GM12878 (cell line): ENCODE measurements around the gene DDC. TPM values are rescaled to one million over a fixed set of nuclear protein-coding genes. Genes with fewer than 3 reads are reported as not detected.

Source experiments
- ATAC-seq: fragments of 200-7000 bp; cut with Tn5 transposase; 3 replicates; pipeline ENCODE4 v1.9.1; 2020; ENCODE audit warnings: mild to moderate bottlenecking, moderate library complexity
- BruUV-seq: library from RNA; stranded (reverse); fragments of 400-500 nt; replicated peaks from 2 replicates; lab custom pipeline; 2021; lab: Mats Ljungman, UMichigan
- CTCF ChIA-PET: fragments of 300-600 bp; sonication (Branson Sonifier 250); formaldehyde crosslinking; extraction: SDS; loops from one replicate; lab custom pipeline; 2021; ENCODE audit warnings: inconsistent platforms; lab: Yijun Ruan, JAX
- POLR2A ChIA-PET: fragments of 350-600 bp; formaldehyde crosslinking; extraction: SDS; loops from one replicate; lab custom pipeline; 2021; ENCODE audit warnings: inconsistent platforms; lab: Charles Lee
- RAD21 ChIA-PET: fragments of 300-600 bp; sonication (Branson Sonifier 250); formaldehyde crosslinking; loops from one replicate; lab custom pipeline; 2023; ENCODE audit warnings: antibody characterized with exemption; ENCODE audit not compliant: unreplicated experiment; lab: Charles Lee
- SMC1A ChIA-PET: fragments of 300-600 bp; sonication (Branson Sonifier 250); formaldehyde crosslinking; loops from one replicate; lab custom pipeline; 2023; ENCODE audit not compliant: unreplicated experiment, uncharacterized antibody; lab: Charles Lee
- DNase-seq: peaks from one replicate; pipeline ENCODE4 v3.0.0-alpha.2; 2011; ENCODE audit warnings: low read depth, low spot score
- FAIRE-seq: peaks from 3 replicates; lab custom pipeline; 2011; peaks lifted over from hg19 to GRCh38; lab: Jason Lieb, UNC
- H2AFZ ChIP-seq: 2 replicates; pipeline ENCODE4 v1.6.0; 2011; ENCODE audit warnings: low read depth, low read length, control low read depth; ENCODE audit not compliant: control insufficient read depth
- H3K27ac ChIP-seq: 2 replicates; pipeline ENCODE4 v1.5.1; 2011; ENCODE audit warnings: control low read depth; ENCODE audit not compliant: control insufficient read depth, insufficient read depth
- H3K27me3 ChIP-seq, 2 experiments: replicated peaks in 1 of 2; 2 replicates each; pipeline versions ENCODE4 v1.6.0 to v1.6.1; 2011; ENCODE audit warnings: low read length in 1 of 2; ENCODE audit not compliant: control insufficient read depth in 2 of 2, insufficient read depth in 2 of 2
- H3K36me3 ChIP-seq, 2 experiments: 2 replicates each; pipeline ENCODE4 v1.5.1; 2011; ENCODE audit warnings: low read length in 1 of 2; ENCODE audit not compliant: control insufficient read depth in 2 of 2, insufficient read depth in 2 of 2
- H3K4me1 ChIP-seq: 2 replicates; pipeline ENCODE4 v1.6.1; 2011; ENCODE audit warnings: mild to moderate bottlenecking, low read length, moderate library complexity, mixed read lengths; ENCODE audit not compliant: control insufficient read depth, insufficient read depth
- H3K4me2 ChIP-seq: 2 replicates; pipeline ENCODE4 v1.6.0; 2011; ENCODE audit warnings: control low read depth; ENCODE audit not compliant: control insufficient read depth, insufficient read depth
- H3K4me3 ChIP-seq: fragments of 200-600 bp; sonication (generic); 2 replicates; pipeline ENCODE4 v1.5.1; 2016
- H3K79me2 ChIP-seq: 2 replicates; pipeline ENCODE4 v1.6.0; 2011; ENCODE audit warnings: low read length; ENCODE audit not compliant: control insufficient read depth, insufficient read depth
- H3K9ac ChIP-seq: 2 replicates; pipeline ENCODE4 v1.8.0; 2011; ENCODE audit warnings: low read length, control low read depth, mixed read lengths; ENCODE audit not compliant: control insufficient read depth, insufficient read depth
- H3K9me3 ChIP-seq: replicated peaks from 3 replicates; pipeline ENCODE4 v1.5.1; 2011; ENCODE audit warnings: mild to moderate bottlenecking, low read length; ENCODE audit not compliant: control insufficient read depth, insufficient read depth
- H4K20me1 ChIP-seq: 2 replicates; pipeline ENCODE4 v1.6.0; 2011; ENCODE audit not compliant: control insufficient read depth, insufficient read depth
- ATF7 ChIP-seq: fragments of 450-650 bp; IDR thresholded peaks from 2 replicates; pipeline ENCODE4 v1.6.1; 2016; ENCODE audit warnings: low read depth, mild to moderate bottlenecking
- HDGF ChIP-seq: fragments of 450-650 bp; IDR thresholded peaks from 2 replicates; pipeline ENCODE4 v1.6.1; 2016; ENCODE audit warnings: antibody characterized with exemption
- MXI1 ChIP-seq: fragments of 150-350 bp; IDR thresholded peaks from 2 replicates; pipeline ENCODE4 v1.6.1; 2011; ENCODE audit warnings: low read depth, mild to moderate bottlenecking, inconsistent platforms, low read length, improper control_type of control experiment
- NR2C2 ChIP-seq: IDR thresholded peaks from 2 replicates; pipeline ENCODE4 v1.6.1; 2011; ENCODE audit warnings: borderline replicate concordance, low read depth; ENCODE audit not compliant: control insufficient read depth, insufficient read length
- RELA ChIP-seq: fragments of 450-650 bp; IDR thresholded peaks from 2 replicates; pipeline ENCODE4 v1.8.0; 2014; ENCODE audit warnings: borderline replicate concordance; ENCODE audit not compliant: partially characterized antibody
- SMAD5 ChIP-seq: IDR thresholded peaks from 2 replicates; pipeline ENCODE4 v1.6.1; 2016; ENCODE audit warnings: antibody characterized with exemption, low read depth
- WGBS: methylation state at CpG from one replicate; pipeline ENCODE4 v1.1.6; 2016; ENCODE audit warnings: low lambda C conversion rate; ENCODE audit not compliant: insufficient replicate concordance, insufficient coverage; ENCODE audit errors: missing lambda C conversion rate; 5-methylcytosine and 5-hydroxymethylcytosine counted together
- in situ Hi-C: fragments of 300-500 bp; cut with MboI; formaldehyde crosslinking; loops from 9 replicates; pipeline ENCODE4 v1.14.3; 2018; ENCODE audit warnings: mixed read lengths
- intact Hi-C: fragments of 100-400 bp; cut with micrococcal nuclease; formaldehyde crosslinking; loops from one replicate; pipeline ENCODE4 v1.14.2; 2022; ENCODE audit not compliant: unreplicated experiment
- polyA plus RNA-seq, 11 experiments: library from polyadenylated mRNA; depleted of rRNA in 4 of 11; unstranded in 6 of 11; stranded (reverse) in 5 of 11; fragments of >200 nt; fragmentation: Nextera tagmentation in 4 of 11; fragmentation: Illumina TruSeq in 1 of 11; extraction: Ambion mirVana in 4 of 11; extraction: Trizol in 1 of 11; gene quantifications; 1 replicate in 1 of 11; 2 replicates in 10 of 11; pipeline versions ENCODE4 v1.2.1 to v1.2.3, GENCODE V29; 2011 to 2016; ENCODE audit warnings: inconsistent platforms in 2 of 11, missing spikeins in 2 of 11, low read depth in 1 of 11
- total RNA-seq, 4 experiments: library from RNA; depleted of rRNA in 3 of 4; stranded (reverse); fragments of >200 nt in 3 of 4; fragmentation: Illumina TruSeq in 1 of 4; extraction: Trizol in 1 of 4; gene quantifications; 2 replicates each; pipeline versions ENCODE4 v1.2.1 to v1.2.3, GENCODE V29; 2013 to 2021
- TF ChIP-seq, protein P1 (sequence below): fragments of 450-650 bp; IDR thresholded peaks from 2 replicates; pipeline ENCODE4 v1.6.1; 2014; ENCODE audit warnings: mild to moderate bottlenecking
- TF ChIP-seq, protein P2 (sequence below): fragments of 450-650 bp; IDR thresholded peaks from 2 replicates; pipeline ENCODE4 v1.6.1; 2016; ENCODE audit warnings: mild to moderate bottlenecking

DDC gene
- total and polyA plus RNA-seq, 10 of the 15 experiments (the other 5 are each of a cell fraction or from before 2014, with no cell fraction given), result not detected

DNA sequence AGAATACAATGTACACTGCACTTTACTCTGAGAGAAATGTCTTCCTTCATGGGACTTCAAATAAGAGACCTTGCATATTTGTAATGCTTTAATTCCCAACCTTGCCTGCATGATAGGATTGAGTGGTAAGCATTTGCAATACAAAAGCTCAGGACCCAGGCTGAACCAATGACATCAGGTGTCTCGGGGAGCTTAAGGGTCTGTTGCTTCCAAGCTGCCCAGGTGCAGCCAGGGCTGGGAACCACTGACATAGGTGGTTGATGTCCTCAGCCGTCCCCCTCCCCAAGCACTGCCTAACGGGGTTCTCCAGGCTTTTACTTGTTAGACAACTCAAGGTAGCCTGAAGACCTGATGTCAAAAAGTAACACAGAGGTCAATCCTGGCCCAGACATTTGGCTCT lies 144.2 kb downstream of the DDC start:
- DNase-seq (no peak), ATAC-seq (no peak), FAIRE-seq (no peak)
- RAD21 ChIA-PET, result interaction anchor here (0.7 to 8.4 kb wide), 7 partner anchors 9 to 329 kb away, joined by 3 to 92 read pairs (median 5); no protein-coding TSS in a partner anchor
- Histone ChIP-seq H2AFZ (no peak overlapping the region), H3K79me2 (no peaks in the 10 kb centered on the region), H3K9me3 (no peaks in the 10 kb centered on the region), H3K36me3 (no peaks in the 10 kb centered on the region), H3K9ac (no peak overlapping the region), H3K4me1 (peaks cover 17% of the 10 kb centered on the region), H3K27me3 (no peaks in the 10 kb centered on the region), H3K27ac (no peak overlapping the region), H3K4me3 (no peak overlapping the region), H3K4me2 (no peak overlapping the region), H4K20me1 (no peaks in the 10 kb centered on the region)
- in situ Hi-C loops (no loop called here), intact Hi-C loops (no loop called here)
- no TSS peak for BruUV-seq
- TF ChIP-seq SMAD5, result no peak
- CTCF ChIA-PET, result interaction anchor here (0.8 to 14.6 kb wide), 9 partner anchors 11 to 328 kb away, joined by 3 to 257 read pairs (median 7); partner anchors contain the start of gene ZPBP
- SMC1A ChIA-PET, result interaction anchor here (0.6 to 7.8 kb wide), 10 partner anchors 11 to 328 kb away, joined by 3 to 122 read pairs (median 6); partner anchors contain the start of gene ZPBP
- POLR2A ChIA-PET, result interaction anchor here (0.6 kb wide), 1 partner anchor 311 kb away, joined by 6 read pairs; no protein-coding TSS in a partner anchor
- WGBS, result 11% methylated on average over 3 of the region's 3 CpGs

DNA sequence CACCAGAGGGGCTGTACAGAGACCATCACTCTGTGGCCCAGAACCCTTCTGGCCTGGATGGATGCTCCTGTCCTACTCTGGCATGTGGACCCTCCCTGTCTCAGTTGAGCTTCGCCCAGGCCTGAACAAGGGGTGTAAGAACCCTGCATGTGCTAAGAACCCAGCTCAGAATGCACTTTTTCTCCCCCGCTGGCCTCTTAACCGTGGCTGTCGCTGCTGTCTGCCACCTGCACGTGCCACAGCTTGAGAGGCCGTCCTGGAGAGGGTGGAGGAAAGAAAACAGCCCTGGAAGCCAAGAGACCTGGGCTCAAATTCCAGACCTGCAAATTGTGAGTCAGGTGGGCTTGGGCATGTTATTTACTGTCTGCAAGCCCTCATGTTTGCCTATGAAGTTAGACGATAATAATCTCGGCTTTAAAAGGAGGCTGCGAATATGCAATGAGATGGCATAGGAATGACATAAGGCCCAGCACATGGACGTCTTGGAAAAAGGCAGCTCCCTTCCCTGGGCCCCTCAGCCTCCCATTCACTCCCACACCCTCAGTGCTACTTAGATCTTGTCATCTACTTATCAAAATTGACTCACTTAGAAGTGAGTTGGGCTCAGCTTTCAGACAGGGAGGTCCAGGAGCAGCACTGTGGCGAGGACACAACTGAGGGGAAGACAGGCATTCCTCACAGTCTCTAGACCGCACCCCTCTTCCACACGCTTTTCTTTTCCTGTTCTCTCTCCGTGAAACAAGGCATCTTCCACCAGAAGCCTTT lies 146.5 kb downstream of the DDC start:
- no peaks in the 10 kb centered on the region for H3K27me3 ChIP-seq
- FAIRE-seq (no peak), ATAC-seq (no peak), DNase-seq (no peak)
- H4K20me1 ChIP-seq, result no peaks in the 10 kb centered on the region
- H3K4me1 ChIP-seq, result peaks cover 22% of the 10 kb centered on the region
- ChIA-PET SMC1A (interaction anchor here (0.9 to 7.8 kb wide), 42 partner anchors 9 to 326 kb away, joined by 3 to 122 read pairs (median 6); partner anchors contain the start of gene ZPBP), CTCF (interaction anchor here (0.6 to 14.6 kb wide), 58 partner anchors 7 to 330 kb away, joined by 3 to 257 read pairs (median 5); partner anchors contain the start of gene ZPBP), POLR2A (interaction anchor here (0.6 to 2.1 kb wide), 3 partner anchors 145 to 274 kb away, joined by 3 to 4 read pairs (median 4); no protein-coding TSS in a partner anchor), RAD21 (interaction anchor here (0.6 to 8.4 kb wide), 33 partner anchors 9 to 326 kb away, joined by 3 to 92 read pairs (median 5); no protein-coding TSS in a partner anchor)
- H3K9me3 ChIP-seq, result no peaks in the 10 kb centered on the region
- no peak overlapping the region for H2AFZ ChIP-seq
- WGBS, result 65% methylated on average over 14 of the region's 14 CpGs
- no peaks in the 10 kb centered on the region for H3K36me3 ChIP-seq
- H3K9ac ChIP-seq, result no peak overlapping the region
- no peak overlapping the region for H3K27ac ChIP-seq
- intact Hi-C loops (loop anchor here (1.0 to 5.0 kb wide), 6 partner anchors 50 to 326 kb away; partner anchors contain the start of gene ZPBP), in situ Hi-C loops (loop anchor here (10.0 kb wide), 1 partner anchor 214 kb away; no protein-coding TSS in a partner anchor)
- no peaks in the 10 kb centered on the region for H3K79me2 ChIP-seq
- H3K4me3 ChIP-seq, result no peak overlapping the region
- BruUV-seq, result no TSS peak
- no peak overlapping the region for H3K4me2 ChIP-seq
- TF ChIP-seq HDGF (no peak), MXI1 (no peak), ATF7 (no peak), RELA (no peak), NR2C2 (no peak)
- TF ChIP-seq, protein P1, sequence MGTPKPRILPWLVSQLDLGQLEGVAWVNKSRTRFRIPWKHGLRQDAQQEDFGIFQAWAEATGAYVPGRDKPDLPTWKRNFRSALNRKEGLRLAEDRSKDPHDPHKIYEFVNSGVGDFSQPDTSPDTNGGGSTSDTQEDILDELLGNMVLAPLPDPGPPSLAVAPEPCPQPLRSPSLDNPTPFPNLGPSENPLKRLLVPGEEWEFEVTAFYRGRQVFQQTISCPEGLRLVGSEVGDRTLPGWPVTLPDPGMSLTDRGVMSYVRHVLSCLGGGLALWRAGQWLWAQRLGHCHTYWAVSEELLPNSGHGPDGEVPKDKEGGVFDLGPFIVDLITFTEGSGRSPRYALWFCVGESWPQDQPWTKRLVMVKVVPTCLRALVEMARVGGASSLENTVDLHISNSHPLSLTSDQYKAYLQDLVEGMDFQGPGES, result no peak
- TF ChIP-seq, protein P2, sequence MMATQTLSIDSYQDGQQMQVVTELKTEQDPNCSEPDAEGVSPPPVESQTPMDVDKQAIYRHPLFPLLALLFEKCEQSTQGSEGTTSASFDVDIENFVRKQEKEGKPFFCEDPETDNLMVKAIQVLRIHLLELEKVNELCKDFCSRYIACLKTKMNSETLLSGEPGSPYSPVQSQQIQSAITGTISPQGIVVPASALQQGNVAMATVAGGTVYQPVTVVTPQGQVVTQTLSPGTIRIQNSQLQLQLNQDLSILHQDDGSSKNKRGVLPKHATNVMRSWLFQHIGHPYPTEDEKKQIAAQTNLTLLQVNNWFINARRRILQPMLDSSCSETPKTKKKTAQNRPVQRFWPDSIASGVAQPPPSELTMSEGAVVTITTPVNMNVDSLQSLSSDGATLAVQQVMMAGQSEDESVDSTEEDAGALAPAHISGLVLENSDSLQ, result no peak
